BJ (cell line): Measurements from ENCODE around the gene IL1A. TPM values are rescaled to one million over a fixed set of nuclear protein-coding genes. Genes with fewer than 3 reads are reported as not detected.

Source experiments
- CTCF ChIA-PET: fragments of 350-600 bp; formaldehyde crosslinking; extraction: SDS; loops from one replicate; lab custom pipeline; 2021; ENCODE audit warnings: antibody characterized with exemption, inconsistent platforms; lab: Yijun Ruan, JAX
- POLR2A ChIA-PET: fragments of 300-600 bp; sonication (Branson Sonifier 250); formaldehyde crosslinking; extraction: SDS; loops from one replicate; lab custom pipeline; 2021; ENCODE audit warnings: antibody characterized with exemption; lab: Charles Lee
- DNase-seq: peaks from one replicate; pipeline ENCODE4 v3.0.0-alpha.2; 2011; ENCODE audit warnings: low read depth
- H3K27me3 ChIP-seq: 2 replicates; pipeline ENCODE4 v1.6.0; 2011; ENCODE audit warnings: low read length; ENCODE audit not compliant: control insufficient read depth, insufficient read depth
- H3K36me3 ChIP-seq: 2 replicates; pipeline ENCODE4 v1.5.1; 2011; ENCODE audit warnings: low read length; ENCODE audit not compliant: control insufficient read depth, insufficient read depth
- H3K4me3 ChIP-seq: 2 replicates; pipeline ENCODE4 v1.5.1; 2011; ENCODE audit warnings: low read depth, mild to moderate bottlenecking, control low read depth, low read length
- polyA plus RNA-seq: library from polyadenylated mRNA; depleted of rRNA; stranded (reverse); fragments of >200 nt; gene quantifications from 2 replicates; pipeline ENCODE4 v1.2.3, GENCODE V29; 2011
- TF ChIP-seq, protein P1 (sequence below): IDR thresholded peaks from 2 replicates; pipeline ENCODE4 v1.5.1; 2011; ENCODE audit warnings: low read depth, mild to moderate bottlenecking, control low read depth, inconsistent platforms, low read length, moderate library complexity; ENCODE audit not compliant: insufficient read depth

The IL1A gene
- polyA plus RNA-seq, 1 experiment: 0.11 TPM

DNA sequence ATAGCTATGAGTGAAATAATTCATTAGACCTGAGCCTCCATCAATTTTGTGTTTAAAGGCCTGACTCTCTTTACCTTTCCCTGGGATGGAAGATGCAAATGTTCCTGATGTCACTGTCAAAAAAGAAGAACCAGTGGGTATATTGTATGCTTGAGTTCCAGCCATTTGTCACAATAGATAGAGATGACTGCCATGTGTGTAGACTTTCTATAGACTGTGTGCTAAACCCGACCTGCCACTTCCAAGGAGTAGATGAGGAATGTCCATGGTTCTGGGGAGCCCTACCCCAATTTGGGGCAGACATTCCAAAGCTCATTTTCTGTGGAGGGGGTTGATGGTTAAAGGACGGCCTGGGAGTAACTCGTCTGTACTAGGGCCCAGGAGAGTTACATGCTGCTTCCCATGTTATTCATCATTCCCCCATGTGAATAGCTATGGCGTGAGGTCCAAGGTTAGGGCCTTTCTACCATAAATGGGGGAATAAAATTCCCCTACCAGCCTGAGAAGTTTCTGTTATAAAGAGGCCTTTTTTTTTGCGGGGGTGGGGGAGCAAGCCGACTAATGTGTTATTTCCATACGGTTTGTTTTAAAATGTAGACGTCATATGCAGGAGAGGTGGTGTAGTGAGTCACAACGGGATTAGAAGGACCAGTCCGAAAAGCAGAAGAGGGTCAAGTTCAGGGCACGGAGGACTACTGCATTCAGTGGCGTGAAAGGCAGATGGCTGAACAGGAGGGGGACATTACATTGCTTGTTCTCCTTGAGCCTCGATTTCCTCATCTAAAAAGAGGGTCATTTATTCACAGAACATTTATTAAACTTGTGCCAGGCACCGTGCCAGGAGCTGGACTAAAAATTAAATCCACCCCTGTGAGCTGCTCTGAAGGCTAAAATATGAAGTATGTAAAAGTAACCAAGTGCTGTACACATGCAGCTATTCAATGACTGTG lies 28.3 kb upstream of the IL1A start:
- TF ChIP-seq, protein P1, sequence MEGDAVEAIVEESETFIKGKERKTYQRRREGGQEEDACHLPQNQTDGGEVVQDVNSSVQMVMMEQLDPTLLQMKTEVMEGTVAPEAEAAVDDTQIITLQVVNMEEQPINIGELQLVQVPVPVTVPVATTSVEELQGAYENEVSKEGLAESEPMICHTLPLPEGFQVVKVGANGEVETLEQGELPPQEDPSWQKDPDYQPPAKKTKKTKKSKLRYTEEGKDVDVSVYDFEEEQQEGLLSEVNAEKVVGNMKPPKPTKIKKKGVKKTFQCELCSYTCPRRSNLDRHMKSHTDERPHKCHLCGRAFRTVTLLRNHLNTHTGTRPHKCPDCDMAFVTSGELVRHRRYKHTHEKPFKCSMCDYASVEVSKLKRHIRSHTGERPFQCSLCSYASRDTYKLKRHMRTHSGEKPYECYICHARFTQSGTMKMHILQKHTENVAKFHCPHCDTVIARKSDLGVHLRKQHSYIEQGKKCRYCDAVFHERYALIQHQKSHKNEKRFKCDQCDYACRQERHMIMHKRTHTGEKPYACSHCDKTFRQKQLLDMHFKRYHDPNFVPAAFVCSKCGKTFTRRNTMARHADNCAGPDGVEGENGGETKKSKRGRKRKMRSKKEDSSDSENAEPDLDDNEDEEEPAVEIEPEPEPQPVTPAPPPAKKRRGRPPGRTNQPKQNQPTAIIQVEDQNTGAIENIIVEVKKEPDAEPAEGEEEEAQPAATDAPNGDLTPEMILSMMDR: no peak
- H3K27me3 ChIP-seq: no peaks in the 10 kb centered on the region
- ChIA-PET POLR2A (no interaction called here), CTCF (interaction anchor here (0.6 to 1.9 kb wide), 5 partner anchors 13 to 129 kb away, joined by 3 to 10 read pairs (median 4); partner anchors contain the start of gene IL1B)
- H3K36me3 ChIP-seq: no peaks in the 10 kb centered on the region
- H3K4me3 ChIP-seq: no peak overlapping the region
- DNase-seq: no peak

DNA sequence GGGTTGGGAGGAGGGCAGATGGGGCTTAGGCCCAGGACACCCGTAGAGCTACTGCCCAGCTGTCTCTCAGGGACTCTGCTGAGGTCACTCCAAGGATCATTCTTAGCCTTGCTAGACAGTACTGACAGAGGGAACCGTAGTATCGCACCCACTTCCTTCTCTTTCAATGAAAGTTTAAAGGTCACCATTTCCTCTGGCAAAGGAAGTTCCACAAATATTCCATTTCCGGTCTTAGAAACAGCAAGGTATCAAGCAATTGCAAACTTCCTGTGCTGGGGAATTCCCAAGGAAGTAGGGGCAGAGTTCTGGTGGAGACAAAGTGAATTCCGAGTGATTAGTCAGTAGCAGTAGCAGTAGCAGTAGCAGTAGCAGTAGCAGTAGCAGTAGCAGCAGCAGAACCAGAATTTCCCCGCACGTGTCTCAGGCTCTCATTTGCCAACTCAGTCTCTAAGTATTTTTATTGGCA lies 27.6 kb upstream of the IL1A start:
- POLR2A ChIA-PET: no interaction called here
- CTCF ChIA-PET: interaction anchor here (0.6 to 1.9 kb wide), 3 partner anchors 14 to 130 kb away, joined by 4 to 10 read pairs (median 4); partner anchors contain the start of gene IL1B
- TF ChIP-seq, protein P1: no peak

GRCh38 chr2:112811276-112811831 lies 27.1 kb upstream of the IL1A start:
- POLR2A ChIA-PET: no interaction called here

More for the DNA sequence above, 27.6 kb upstream of the IL1A start:
- no peaks in the 10 kb centered on the region for H3K27me3 ChIP-seq
- DNase-seq: peak; percentile 39
- H3K36me3 ChIP-seq: no peaks in the 10 kb centered on the region
- no peak overlapping the region for H3K4me3 ChIP-seq

DNA sequence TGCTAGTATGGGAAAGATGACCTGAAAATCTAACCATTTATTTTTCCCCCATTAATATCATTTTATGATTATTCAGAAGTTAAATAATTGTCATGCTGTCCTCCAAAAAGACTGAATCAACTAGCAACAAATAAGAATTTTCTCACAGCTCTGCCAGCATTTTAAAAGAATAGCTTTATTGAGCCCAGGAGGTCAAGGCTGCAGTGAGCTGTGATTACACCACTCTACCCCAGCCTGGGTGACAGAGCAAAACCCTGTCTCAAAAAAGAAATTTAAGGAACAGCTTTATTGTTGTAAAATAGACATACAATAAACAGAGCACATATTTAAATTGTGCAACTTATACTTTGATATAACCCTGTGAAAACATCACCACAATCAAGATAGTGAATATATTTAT lies 24.8 kb upstream of the IL1A start:
- ChIA-PET POLR2A (no interaction called here), CTCF (no interaction called here)
- Histone ChIP-seq H3K27me3 (no peaks in the 10 kb centered on the region), H3K4me3 (no peak overlapping the region), H3K36me3 (no peaks in the 10 kb centered on the region)
- no peak for DNase-seq
- TF ChIP-seq, protein P1: no peak

More at GRCh38 chr2:112811276-112811831, 27.1 kb upstream of the IL1A start:
- Histone ChIP-seq H3K27me3 (no peaks in the 10 kb centered on the region), H3K36me3 (no peaks in the 10 kb centered on the region), H3K4me3 (no peak overlapping the region)
- DNase-seq: no peak
- TF ChIP-seq, protein P1: no peak
- CTCF ChIA-PET: interaction anchor here (1.9 kb wide), 1 partner anchor 131 kb away, joined by 10 read pairs; no protein-coding TSS in a partner anchor
